ENCODE data around the gene NCKAP5L.
"Not testable (repeated sequence)": the region's sequence is repeated elsewhere in the genome, so short reads cannot be mapped to it uniquely, and the experiment has no call there.

NCKAP5L gene

DNA sequence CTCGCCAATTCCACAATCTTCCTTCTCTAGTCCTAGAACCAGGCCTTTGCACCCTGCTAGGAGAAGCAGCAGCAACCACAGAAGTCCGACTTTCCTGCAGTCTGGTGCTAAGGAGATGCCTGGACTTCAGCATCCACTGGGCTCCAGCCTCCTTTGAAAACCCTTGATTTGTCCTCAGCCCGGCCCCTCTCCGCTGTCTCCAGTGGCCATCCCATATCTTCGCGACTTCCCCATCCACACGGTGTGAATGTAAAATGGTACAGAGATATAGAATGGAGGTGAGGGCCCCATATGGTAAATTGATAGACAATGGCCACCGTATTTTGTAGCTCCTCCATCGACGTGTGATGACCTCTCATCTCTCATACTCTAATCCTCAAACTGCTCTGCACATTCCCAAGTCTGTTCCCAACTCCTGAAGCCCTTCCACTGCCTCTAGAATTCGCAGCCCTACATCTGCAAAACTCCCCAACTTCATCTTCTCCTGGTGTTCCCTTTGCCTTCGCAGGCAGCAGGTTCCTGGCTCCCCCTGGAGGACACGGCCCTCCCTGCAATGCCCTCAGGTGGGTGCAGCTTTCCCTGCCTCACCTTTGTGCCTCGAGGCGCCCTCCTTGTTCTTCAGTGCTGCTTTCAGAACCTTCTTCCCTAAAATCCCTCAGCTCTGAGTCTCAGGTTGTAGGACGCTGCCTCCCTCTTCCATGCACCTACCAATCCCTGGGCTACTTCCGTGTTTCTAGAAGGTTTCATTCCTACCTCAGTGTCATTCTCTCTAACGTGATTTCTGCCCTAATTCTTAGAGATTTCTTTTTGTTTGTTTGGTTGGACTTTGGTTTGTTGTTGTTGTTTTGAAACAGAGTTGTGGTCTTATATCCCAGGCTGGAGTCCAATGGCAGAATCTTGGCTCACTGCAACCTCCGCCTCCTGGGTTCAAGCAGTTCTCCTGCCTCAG, 50.1 kb downstream of the NCKAP5L start:
- peak; percentile 57 for DNase-seq (ENCODE audit: low read depth)

DNA sequence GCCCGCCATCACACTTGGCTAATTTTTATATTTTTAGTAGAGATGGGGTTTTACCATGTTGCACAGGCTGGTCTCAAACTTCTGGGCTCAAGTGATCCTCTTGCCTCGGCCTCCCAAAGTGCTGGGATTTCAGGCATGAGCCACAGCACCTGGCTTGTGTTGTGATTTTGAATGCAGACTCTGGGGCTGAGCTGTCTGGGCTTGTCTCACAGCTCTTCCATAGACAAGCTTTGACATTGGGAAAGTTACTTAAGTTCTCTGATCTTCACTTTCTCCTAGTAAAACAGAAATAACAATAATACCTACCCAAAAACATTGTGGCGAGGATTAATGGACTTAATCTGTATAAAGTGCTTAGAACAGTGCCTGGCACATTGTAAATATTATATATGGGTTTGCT, 50.9 kb downstream of the NCKAP5L start:
- DNase-seq (ENCODE audit: low read depth), result no peak

DNA sequence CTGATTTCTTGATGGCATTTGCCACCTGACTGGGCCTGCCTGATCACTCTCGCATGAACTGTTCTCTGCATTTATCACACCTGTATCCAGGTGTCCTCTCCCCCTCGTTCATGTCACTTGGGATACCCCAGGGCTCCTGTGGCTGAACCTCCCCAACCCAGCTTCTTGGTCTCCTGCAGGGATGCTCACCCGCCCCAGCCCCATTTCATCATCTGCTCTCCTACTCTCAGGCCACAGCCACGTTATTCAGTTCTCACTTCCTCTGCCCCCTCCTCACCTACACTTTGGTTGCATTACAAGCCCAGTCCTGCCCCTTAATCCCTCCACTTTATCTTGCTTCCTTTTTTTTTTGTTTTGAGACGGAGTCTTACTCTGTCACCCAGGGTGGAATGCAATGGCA, 51.4 kb downstream of the NCKAP5L start:
- no peak for DNase-seq (ENCODE audit: low read depth)

DNA sequence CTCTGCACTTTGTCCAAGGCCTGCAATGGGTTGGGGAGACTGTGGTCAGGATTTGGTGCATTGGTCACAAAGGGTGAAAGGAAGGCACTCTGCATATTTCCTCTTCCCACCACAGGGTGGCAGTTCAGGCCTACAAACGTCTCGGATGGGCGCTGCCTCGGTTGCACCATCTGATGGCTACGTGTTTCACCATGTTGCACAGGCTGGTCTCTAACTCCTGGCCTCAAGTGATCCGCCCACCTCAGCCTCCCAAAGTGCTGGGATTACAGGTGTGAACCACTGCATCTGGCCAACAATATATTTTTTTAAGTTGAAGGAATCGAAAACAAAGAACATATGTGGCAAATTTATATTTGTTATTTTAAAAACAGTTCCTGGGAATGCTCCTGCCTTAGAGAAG, 51.8 kb downstream of the NCKAP5L start:
- DNase-seq (ENCODE audit: low read depth), result peak; percentile 19

DNA sequence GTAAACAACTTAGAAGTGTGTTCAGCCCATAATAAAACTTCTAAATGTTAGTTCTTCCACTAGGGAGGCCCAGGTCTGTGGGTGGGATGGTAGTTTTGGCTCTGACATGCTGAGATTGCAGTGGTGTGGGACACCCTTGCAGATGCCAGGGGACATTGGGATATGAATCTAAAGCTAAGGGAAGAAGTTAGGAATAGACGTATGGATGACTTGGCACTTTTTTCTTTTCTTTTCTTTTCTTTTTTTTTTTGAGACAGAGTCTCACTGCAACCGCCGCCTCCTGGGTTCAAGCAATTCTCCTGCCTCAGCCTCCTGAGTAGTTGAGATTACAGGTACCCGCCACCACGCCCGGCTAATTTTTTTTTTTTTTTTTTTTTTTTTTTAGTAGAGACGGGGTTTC, 55.1 kb downstream of the NCKAP5L start:
- DNase-seq (ENCODE audit: low read depth), result not testable (repeated sequence)

DNA sequence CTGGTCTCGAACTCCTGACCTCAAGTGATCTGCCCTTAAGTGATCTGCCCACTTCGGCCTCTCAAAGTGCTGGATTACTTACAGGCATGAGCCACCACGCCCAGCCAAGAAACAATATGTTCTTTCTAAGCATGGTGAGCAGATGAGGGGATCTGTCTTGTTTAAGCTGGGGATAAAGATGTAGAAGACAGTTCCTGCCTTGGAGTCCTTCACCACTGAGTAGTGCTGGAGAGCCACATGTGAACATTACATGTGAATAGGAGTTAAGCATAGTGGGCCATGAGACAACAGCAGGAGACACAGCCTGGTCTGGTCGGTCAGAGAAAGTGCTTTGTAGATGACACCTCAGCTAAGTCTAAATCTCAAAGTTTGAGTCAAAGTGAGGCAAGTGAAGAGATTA, 60.9 kb downstream of the NCKAP5L start:
- no peak for DNase-seq (ENCODE audit: low read depth)

DNA sequence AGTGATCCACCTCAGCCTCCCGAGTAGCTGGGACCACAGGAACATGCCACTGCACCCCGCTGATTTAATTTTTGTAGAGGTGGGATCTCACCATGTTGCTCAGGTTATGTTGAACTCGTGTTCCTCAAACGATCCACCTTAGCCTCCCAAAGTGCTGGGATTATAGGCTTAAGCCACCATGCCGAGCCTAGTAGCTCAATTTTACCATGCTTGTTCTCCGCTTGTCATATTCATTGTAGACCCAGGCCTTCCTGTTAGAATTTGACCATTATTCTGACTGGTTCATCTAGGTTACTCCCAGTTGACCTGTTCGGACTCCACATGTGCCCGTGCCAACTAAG, 62.1 kb downstream of the NCKAP5L start:
- DNase-seq (ENCODE audit: low read depth), result no peak

DNA sequence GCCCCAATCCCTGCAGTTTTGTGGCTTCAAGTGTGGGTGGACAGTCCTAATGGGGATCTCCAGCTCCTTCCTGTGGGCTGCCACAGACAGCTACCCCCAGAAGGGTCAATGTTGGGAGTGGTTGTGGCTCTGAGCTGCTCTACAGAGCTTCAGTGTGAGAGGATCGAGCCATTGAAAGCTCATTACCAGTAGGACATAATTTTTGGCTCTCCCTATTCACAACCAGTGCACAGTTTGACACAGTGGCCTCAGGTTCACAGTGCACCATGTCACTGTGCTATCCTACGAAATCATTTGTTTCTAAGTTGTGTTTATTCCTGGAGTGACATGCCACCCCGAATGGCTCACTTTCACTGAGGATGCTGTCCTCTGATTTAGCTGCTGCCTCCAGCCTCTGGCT, 64.1 kb downstream of the NCKAP5L start:
- DNase-seq (ENCODE audit: low read depth), result no peak

DNA sequence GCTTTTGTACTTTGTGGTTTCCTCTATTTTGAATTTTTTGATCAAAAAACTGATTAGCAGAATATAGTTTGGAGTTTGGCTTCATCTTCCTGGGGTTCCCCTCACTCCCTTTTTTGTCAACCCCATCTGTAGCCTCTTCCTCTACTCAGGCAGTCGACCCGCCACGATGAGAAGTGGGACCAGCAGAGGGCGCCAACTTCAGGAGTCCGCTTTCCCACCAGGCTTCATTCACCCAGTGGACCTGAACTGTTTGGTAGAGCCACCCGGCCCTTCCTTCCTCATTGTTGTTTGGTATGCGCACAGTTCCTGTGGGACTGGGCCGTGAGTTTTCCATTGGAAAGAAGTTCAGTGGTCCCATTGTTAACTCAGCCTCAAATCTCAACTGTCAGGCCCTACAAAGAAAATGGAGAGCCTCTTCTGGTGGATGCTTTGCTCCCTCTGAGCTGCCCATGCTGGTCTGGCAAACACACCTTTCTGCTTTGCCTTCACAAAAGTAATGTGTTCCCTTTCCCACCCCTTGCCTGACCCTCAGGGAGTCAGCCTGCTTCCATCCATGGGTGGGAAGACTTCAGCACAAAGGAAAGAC, 65.1 kb downstream of the NCKAP5L start:
- DNase-seq (ENCODE audit: low read depth), result peak; percentile 63

DNA sequence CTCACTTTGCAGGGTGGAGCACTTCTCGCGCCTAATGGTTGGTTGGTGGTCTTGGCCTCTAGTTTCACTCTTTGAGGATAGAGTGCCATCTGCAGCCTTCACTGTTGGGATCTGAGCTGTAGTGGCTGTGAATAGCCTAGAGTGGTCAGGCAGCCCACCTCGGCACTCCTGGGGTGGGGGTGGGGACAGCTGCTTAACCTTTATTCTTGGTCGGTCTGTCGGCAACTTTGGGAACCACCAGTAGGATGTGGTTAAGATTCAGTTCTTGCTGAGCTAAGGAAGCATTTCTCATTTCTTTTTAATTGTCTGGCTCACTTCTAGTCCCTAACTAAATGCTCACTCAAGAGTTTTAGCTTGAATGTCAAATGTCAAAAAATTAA, 65.8 kb downstream of the NCKAP5L start:
- DNase-seq (ENCODE audit: low read depth), result no peak

DNA sequence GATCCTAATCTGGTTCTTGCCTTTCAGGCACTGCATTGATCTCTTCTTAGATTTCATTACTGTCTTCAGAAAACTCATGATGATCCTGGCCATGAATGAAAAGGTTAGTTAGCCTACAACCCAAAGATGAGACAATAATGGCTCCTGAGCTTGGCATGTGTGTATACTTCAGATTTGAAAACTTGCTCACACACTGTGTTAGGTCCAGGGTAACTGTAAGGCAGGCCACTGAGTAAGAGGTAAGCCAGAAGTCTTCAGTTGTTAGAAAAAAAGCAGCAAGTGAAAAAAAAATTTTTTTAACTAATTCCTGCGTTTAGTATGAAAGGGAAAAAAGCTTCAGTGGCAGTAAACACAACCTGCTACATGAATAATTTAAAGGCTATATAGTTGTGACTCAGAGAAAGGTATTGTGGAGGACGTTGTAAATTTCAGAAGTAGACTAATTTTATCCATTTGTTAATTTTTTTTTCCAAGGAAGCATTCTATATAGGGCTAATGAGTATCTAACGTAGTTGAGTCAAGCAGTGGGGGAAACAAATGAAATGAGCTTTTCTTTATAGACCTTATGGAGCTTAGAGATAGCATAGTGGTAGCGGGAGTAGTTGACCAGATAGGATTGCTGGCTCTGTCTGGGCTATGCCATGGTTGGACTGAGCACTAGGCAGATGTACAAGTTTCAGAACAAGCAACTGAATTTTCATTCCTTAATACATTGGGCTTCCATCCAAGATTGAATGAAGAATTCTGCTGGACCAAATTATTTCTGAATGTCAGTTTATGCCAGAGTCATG, 66.3 kb downstream of the NCKAP5L start:
- DNase-seq (ENCODE audit: low read depth), result no peak

DNA sequence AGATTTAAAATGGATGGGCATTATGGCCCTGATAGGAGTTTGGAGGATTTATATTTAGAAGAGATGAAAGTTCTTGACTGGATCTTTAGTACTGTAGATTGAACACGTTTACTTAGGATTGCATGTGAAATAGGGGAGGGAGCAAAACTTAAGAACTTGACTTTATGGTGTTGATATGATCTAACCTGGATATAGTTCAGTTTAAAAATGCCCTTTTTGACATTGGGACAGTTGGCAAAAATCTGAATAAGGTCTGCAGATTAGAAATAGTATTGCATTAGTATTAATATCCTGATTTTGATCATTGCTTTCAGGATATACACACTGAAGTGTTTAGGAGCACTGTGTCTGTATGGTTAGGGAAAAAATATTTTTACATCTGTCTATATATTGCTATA, 77.2 kb downstream of the NCKAP5L start:
- no peak for DNase-seq (ENCODE audit: low read depth)

DNA sequence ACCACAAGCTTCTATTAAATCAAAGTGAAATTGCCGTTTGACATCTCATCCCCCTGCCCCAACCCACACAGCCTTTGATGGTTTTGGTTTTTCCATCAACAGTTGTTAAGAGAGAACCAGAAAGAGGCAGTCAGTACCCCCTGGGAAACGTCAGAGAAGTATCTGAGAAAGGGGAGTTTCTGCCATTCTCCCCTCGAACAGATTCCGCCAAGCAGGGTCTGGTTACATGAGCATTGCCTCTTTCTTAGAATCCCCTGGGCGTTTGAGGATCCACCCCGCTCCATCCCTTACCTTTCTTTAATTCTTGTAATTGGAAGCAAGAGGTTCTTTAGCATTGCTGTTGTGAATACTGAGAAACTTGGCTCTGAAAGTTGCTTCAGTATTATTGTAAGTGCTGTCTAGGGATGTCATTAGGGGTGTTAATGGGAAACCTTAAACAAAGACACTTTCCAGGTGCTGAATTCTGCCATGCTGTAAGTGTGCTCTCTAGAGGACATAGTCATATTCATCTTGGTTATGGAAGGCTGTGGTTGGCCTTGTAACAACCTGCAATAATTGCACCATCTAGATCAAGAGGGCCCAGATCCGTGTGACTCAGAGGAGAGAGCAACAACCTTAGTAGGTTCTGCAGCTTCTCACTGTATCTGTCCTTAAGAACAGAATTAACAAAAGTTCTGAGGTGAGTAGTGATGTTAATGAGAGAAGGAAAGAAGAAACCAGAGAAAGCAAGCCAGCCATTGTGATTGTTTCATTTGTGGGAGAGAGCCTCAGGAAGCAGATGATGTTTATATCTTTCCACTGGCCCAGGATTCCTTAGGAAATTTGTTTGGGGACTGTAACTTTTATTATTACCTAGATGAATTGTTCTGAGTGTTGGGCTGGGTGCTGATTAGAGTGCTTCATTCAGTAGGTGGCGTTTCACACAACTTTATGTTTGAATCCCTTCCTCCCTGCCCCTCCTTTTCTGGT, 77.9 kb downstream of the NCKAP5L start:
- DNase-seq (ENCODE audit: low read depth), result no peak

DNA sequence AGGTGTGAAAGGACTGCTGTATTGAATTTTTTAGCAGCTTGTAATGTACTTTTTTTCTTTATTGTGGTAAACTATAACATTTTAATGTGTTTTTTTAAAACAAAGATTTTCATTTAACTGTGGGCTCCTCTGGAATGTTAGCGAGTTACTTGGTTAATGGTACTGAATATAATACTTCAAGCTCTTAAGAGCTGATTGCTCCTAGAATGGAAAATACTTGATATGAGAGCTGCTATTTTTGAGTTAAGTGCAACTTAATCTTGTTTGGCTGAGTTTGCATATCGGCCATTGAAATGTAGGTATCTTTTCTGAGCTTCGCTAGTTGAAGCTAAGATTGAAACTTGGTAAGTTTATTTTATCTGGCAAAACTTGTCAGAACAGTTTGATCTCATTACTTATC, 79.4 kb downstream of the NCKAP5L start:
- no peak for DNase-seq (ENCODE audit: low read depth)

DNA sequence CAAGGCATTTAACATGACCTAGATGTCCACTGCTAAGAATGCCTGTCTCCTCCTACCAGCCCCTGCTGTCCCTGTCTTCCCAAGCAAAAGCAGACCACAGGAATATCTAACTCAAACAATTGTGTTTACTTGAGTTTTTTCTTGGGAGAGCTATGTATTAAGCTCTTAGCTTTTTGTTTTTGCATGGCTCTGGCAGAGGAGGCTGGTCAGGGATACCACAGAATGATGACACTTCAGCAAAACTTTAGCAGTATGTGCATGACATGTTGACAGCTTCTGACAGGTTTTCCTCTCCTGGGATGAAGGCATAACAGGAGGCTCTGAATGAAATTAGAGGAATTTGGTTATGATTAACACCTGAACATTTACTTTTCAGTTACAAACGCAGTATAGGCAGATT, 79.9 kb downstream of the NCKAP5L start:
- DNase-seq (ENCODE audit: low read depth), result no peak

DNA sequence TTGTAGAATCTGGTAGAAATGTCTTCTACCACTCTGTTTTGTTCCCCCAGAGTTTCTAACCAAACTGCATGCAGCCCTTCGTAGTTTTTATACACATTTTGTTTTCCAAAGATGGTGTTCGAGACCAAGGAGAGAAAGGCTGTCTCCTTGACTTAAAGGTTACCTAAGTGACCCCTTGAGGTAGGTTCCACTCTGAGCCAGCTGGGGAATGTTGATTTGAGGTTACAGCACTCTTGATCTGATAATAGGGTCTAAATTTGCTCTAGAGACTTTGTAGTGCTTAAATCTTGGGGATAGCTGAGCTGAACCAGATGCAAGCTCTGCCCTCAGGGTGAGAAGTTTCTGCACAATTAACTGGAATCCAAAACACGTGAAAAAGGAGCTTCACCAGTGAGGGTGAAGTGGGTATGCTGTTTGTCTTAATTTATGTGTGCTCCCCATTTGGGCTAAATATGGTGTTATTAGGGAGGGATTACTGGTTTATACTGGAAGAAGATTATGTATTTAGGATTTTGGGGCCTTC, 83.8 kb downstream of the NCKAP5L start:
- no peak for DNase-seq (ENCODE audit: low read depth)

DNA sequence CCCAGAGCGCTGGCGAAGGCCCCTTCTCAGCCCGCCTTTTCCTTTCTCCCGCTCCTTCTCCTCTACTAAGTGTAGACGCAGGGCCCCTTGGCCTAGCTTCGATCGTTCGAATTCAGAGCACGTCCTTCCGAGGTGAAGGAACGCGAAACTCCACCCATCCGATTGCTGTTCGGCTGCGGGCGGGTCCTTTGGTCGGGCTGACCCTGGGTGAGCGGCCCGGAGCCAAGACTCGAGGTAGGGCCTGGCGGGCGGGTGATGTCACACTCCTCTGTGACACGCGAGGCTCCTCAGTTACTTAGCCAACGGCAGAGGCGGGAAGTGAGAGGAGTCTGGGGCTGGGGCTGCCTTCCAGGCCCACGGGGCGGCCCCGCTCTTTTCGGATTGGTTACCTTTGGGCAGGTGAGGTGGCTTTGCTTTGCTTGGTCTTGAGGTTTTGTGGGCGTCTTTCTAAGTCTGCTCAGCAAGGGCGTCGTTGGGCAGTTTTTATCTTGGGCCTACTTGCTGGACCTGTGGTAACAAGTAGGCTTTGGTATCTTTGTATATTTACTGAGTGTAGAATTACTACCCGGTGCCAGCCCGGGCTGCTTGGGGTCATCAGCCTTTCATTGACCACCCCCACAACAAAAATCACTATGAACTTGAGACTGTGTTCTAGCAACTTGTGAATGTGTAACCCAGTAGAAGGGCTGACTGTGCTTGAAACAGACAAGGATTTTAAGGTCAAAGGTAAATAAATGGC, 86.2 kb downstream of the NCKAP5L start:
- peak; percentile 64 for DNase-seq (ENCODE audit: low read depth)
